ENCODE data around the gene INSIG1.

DNA sequence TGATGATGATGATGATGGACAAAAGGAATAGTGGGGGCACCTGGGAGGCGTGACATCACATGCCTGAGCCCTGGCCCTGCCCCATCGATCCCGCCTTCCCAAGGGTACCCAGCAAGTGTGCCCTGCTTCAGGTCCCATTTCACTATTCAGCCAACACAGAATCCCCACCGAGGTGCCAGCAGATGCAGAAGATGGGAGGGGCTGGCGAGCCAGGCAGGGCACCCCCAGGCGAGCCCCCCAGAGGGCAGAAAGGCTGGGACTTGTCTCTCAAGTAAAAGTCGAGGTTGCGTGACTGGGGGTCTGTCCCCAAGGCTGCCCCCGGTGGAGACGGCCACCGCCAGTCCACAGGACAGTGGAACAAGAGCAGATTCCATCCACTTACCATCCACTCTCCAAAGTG lies 57.5 kb downstream of the INSIG1 start:
- no peak for TF ChIP-seq EZH2 (IDR thresholded peaks at IDR 0.05; ENCODE audit: borderline replicate concordance, low read depth, low read length, severe bottlenecking)
- TF ChIP-seq, protein P1, sequence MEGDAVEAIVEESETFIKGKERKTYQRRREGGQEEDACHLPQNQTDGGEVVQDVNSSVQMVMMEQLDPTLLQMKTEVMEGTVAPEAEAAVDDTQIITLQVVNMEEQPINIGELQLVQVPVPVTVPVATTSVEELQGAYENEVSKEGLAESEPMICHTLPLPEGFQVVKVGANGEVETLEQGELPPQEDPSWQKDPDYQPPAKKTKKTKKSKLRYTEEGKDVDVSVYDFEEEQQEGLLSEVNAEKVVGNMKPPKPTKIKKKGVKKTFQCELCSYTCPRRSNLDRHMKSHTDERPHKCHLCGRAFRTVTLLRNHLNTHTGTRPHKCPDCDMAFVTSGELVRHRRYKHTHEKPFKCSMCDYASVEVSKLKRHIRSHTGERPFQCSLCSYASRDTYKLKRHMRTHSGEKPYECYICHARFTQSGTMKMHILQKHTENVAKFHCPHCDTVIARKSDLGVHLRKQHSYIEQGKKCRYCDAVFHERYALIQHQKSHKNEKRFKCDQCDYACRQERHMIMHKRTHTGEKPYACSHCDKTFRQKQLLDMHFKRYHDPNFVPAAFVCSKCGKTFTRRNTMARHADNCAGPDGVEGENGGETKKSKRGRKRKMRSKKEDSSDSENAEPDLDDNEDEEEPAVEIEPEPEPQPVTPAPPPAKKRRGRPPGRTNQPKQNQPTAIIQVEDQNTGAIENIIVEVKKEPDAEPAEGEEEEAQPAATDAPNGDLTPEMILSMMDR (IDR thresholded peaks at IDR 0.05; ENCODE audit: borderline replicate concordance, extremely low read depth, low read length, poor library complexity, severe bottlenecking) = no peak

Data from DND-41 (cell line).